Skin of body (tissue), 2 donors: ENCODE data around the gene BNIP1. TPM values are rescaled to one million over a fixed set of nuclear protein-coding genes. Genes with fewer than 3 reads are reported as not detected.
A peak's percentile ranks its signal among the peaks of the same experiment; 100 is the strongest.
"Not testable (repeated sequence)": the region's sequence is repeated elsewhere in the genome, so short reads cannot be mapped to it uniquely, and the experiment has no call there.

Source experiments
- DNase-seq: peaks from one replicate; lab custom pipeline; 2025; lab: John Stamatoyannopoulos, UW
- total RNA-seq: library from RNA; depleted of rRNA; stranded (reverse); fragments of >200 nt; gene quantifications from one replicate; pipeline ENCODE4 v1.2.3, GENCODE V29; 2014

Gene BNIP1
- total RNA-seq, result 14.1 TPM

GRCh38 chr5:173144200-173145176, at the start of gene BNIP1:
BNIP1 (plus strand) TSS chr5:173144531; CDS start chr5:173144546, 15 bp downstream.
- peak; percentile 91 for DNase-seq

DNA sequence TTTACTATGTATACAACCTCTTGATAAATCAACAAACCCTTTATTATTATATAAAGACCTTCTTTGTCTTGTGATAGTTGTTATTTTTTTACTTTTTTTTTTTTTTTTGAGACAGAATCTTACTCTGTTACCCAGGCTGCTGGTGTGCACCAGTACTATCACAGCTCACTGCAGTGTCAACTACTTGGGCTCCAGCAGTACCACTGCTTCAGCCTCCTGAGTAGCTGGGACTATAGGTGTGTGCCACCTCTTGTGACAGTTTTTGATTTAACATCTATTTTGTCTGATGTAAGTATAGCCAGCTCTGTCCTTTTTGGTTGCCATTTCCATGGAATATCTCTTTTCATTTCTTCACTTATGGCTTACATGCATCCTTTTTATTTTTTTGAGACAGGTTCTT, 45.5 kb upstream of the BNIP1 start:
- DNase-seq, result no peak

DNA sequence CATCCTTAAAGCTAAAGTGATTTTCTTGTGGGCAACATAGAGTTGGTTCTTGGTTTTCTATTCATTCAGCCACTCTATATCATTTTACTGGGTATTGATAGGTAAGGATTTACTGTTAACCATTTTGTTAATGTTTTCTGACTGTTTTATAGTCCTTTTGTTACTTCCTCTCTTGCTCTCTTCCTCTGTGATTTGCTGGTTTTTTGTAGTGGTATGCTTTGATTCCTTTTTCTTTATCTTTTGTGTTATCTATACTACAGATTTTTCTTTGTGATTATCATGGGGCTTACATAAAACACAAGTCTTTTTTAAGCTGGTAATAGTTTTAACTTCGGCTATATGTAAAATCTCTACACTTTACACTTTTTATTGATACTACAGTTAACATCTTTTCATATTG, 44.9 kb upstream of the BNIP1 start:
- DNase-seq, result no peak

- DNase-seq, result no peak
Measured at GRCh38 chr5:173101245-173101644, 43.1 kb upstream of the BNIP1 start.

- no peak for DNase-seq
Measured at GRCh38 chr5:173103411-173103810, 40.9 kb upstream of the BNIP1 start.

DNA sequence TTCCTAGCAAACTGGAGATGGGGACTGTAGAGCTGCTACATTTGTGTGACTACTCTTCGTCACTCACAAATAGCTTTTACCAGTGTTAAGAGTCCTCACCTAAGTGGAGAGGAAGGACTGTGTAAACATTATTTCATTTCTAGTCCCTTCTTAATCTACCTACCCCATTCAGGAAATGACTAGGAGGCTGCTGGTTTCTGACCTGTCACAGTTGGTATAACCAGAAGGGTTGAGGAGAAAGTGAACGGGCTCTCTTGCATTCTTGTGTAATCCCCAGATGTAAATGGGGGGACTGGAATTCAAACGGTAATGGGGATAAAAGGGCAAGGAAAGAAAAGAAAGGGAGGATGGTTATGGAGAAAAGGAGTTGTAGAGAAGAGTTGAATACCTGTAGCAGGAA, 35.4 kb upstream of the BNIP1 start:
- DNase-seq, result no peak

DNA sequence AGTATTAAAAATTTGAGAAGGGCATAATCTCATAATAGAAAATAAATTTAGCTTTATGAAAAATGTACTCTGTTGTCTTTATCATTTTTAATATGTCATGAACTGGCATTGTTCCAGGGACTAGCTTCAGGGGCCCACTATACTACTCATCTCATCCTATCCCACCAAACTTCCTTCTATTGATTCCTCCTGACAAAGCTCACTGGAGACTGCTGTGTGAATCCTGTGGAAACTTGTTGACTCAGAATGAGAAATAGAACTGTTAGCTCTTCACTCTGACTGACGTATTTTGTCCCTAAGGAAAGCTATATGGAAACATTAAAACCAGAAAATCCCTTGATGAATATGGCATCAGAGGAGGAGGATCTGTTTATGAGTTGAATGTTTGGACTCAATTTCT, 29.8 kb upstream of the BNIP1 start:
- no peak for DNase-seq

DNA sequence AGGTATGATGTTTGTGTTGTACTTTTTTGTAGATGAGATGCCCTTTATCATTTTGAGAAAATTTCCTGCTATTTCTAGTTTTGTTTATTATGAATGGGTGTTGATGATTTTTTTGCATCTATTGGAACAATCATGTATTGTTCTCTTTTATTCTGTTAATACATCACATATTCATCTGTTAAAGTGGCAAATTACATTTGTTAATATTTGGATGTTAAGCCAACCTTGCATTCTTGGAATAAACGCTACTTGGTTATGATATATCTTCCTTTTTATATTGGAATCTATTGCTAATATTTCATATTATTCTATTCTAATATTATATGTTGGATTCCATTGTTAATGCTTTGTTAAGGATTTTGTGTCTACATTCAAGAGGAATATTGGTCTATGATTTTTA, 24.6 kb upstream of the BNIP1 start:
- DNase-seq, result no peak

- DNase-seq, result no peak
Measured at GRCh38 chr5:173123416-173123815, 20.9 kb upstream of the BNIP1 start.

DNA sequence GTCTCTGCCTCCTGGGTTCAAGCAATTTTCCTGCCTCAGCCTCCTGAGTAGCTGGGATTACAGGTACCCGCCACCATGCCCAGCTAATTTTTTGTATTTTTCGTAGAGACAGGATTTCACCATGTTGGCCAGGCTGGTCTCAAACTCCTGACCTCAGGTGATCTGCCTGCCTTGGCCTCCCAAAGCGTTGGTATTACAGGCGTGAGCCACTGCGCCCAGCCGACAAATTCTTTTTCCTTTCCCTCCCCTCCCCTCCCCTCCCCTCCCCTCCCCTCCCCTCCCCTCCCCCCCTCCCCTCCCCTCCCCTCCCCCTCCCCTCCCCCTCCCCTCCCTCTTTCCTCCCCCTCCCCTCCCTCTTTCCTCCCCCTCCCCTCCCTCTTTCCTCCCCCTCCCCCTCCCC, 12.2 kb upstream of the BNIP1 start:
- DNase-seq, result not testable (repeated sequence)

GRCh38 chr5:173138707-173139106, 5.6 kb upstream of the BNIP1 start:
- DNase-seq, result no peak

DNA sequence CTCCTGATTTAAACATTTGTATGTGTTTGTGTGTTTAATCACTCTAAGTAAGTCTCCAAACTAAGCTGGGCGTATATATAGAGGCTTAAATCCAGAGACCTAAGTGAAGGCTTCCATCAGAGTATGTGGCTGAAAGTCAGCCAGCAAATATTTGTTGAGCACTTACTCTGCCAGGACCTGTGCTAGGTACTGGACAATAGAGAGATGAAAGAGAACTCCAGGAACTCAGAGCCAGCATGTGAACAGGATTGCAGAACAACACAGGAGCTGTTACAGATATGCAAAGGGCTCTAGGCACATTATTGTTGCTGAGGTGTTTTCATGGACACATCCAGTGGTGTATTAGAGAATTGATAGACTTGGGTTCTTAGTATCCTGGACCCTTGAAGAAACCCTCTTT, 4.7 kb upstream of the BNIP1 start:
- DNase-seq, result no peak

- DNase-seq, result no peak
Measured at GRCh38 chr5:173140769-173141168, 3.6 kb upstream of the BNIP1 start.

GRCh38 chr5:173143567-173143966, 764 bp upstream of the BNIP1 start:
- no peak for DNase-seq

GRCh38 chr5:173148354-173148753, 4.0 kb downstream of the BNIP1 start:
- DNase-seq, result no peak

DNA sequence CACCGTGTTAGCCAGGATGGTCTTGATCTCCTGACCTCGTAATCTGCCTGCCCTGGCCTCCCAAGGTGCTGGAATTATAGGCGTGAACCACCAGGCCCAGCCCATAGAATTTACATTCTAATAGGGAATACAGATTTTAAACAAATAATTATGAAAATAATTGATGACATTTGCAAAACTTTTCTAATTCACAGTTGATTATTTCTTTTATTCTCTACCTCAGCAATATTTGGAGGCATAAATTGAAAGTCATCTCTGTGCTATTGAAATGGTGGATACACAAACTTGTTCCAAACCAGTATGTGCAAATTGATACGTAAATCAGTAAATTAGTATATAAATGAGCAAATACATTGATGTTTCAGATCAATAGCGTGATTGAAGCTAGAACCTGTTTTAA, 8.2 kb downstream of the BNIP1 start:
- DNase-seq, result no peak

- DNase-seq, result no peak
Measured at GRCh38 chr5:173153842-173154241, 9.5 kb downstream of the BNIP1 start.

DNA sequence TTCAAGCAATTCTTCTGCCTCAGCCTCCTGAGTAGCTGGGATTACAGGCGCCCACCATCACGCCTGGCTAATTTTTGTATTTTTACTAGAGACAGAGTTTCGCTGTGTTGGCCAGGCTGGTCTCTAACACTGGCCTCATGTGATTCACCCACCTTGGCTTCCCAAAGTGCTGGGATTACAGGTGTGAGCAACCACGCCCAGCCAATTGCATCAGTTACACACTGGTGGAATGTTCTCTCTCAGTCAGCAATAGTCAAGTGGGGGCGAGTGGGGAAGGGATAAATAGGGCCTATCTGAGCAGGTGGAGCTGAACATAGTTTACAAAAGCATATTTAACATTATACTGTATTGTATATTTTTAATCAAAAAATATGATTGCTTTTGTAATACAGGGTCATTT, 10.3 kb downstream of the BNIP1 start:
- DNase-seq, result not testable (repeated sequence)

DNA sequence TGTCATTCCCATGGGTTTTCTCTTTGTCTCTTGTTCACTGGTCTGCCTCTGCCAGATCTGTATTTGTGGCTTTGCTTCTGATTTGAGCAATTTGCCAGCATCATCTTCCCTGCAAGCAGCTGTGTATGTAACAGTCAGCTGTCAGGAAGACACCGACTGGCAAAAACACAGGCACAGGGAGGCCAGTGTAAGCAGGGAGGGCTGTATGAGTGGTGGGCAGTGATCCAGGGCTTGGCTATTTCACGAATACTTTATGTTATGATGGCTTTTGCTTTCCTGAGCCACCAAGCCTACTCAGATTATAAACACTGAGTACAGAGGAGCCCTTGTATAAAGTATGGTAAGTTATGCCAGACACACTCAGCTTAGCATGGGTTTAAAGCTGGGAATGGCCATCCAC, 11.6 kb downstream of the BNIP1 start:
- no peak for DNase-seq

- DNase-seq, result no peak
Measured at GRCh38 chr5:173158366-173158765, 14.0 kb downstream of the BNIP1 start.

DNA sequence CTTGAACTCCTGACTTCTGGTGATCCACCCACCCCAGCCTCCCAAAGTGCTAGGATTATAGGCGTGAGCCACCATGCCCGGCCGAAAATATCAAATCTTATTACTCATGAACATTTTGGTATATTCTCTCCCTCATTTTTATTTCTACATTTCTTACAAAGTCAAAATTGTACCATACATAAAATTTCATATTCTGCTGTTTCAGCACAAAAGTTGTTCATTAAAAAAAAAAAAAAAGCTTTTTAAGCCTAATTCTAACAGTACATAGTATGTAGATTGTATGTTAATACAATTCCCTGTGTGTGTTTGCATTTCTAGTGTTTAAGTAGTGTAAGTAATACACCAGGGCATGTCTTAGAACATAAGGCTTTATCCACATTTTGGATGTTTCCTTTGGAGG, 14.9 kb downstream of the BNIP1 start:
- no peak for DNase-seq

DNA sequence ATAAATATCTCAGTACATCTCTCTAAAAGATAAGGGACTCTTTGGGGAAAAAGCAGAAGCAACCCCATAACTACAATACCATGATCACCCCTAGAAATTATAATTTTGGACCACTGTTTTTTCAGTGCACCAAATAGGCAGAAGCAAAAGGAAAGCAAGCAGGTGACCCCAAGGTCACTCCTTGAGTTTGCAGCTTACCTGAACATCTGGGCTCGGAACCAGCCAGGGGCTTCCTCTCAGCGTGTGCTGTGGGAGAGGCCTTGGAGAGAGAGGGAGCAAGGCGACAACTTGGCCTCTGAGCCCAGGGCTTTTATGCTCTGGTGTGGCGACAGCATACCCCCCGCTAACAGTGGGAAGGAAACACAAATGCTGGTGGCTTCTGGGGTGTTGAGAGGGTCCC, 16.8 kb downstream of the BNIP1 start:
- DNase-seq, result no peak

DNA sequence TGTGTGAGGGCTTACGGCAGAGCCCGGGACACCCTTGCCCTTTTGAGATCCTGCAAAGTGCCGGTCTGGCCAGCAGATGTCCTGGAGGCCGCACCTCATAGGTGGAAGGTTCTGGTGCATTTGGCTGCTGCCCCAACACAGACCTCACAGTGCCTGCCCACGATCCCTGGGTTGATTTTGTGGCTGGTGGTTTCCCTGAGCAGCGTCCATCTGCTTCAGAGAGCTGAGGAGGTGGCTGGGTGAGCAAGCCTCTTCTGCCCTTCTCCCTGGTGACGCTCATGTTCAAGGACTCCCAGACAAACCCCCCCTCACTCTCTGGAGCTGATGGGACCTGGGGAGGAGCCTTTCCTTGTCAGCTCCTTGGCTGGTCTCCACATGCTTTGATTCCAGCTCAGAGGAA, 18.9 kb downstream of the BNIP1 start:
- no peak for DNase-seq
